ENCODE data around the gene IGFL1. TPM values are rescaled to one million over a fixed set of nuclear protein-coding genes. Genes with fewer than 3 reads are reported as not detected.
"Not testable (repeated sequence)": the region's sequence is repeated elsewhere in the genome, so short reads cannot be mapped to it uniquely, and the experiment has no call there.

Gene IGFL1
- total and polyA plus RNA-seq, 12 donors = not detected

- H3K27me3 ChIP-seq = no peaks in the 10 kb centered on the region
- H3K27ac ChIP-seq = no peak overlapping the region
- no peak overlapping the region for H3K4me3 ChIP-seq
- DNase-seq = peak in 1 of 7 donors; percentile 37
- H3K36me3 ChIP-seq (replicated peaks in 1 of 2) = no peaks in the 10 kb centered on the region
- no peaks in the 10 kb centered on the region for H3K9me3 ChIP-seq (replicated peaks in 1 of 3)
- peaks cover 13 to 16% of the 10 kb centered on the region in 2 donors for H3K4me1 ChIP-seq (replicated peaks in 1 of 2)
- TF ChIP-seq CTCF (IDR thresholded peaks at IDR 0.05) (no peak), POLR2A (IDR thresholded peaks at IDR 0.05) (no peak)
- intact Hi-C loops (cut with DNase I) = no loop called here
- WGBS, 4 donors = 42 to 65% (median 54%) methylated on average over 7 to 9 of the region's 9 CpGs
Observed at GRCh38 chr19:46226438-46226973, 3.0 kb upstream of the IGFL1 start.

- H3K4me3 ChIP-seq = no peak overlapping the region
- H3K36me3 ChIP-seq (replicated peaks in 1 of 2) = no peaks in the 10 kb centered on the region
- no peaks in the 10 kb centered on the region for H3K9me3 ChIP-seq (replicated peaks in 1 of 3)
- no peak overlapping the region for H3K27ac ChIP-seq
- no peaks in the 10 kb centered on the region for H3K4me1 ChIP-seq (replicated peaks in 1 of 2)
- peak in 1 of 7 donors; percentile 36 for DNase-seq
- intact Hi-C loops (cut with DNase I) = no loop called here
- TF ChIP-seq POLR2A (IDR thresholded peaks at IDR 0.05) (no peak), CTCF (IDR thresholded peaks at IDR 0.05) (no peak)
- peaks cover 3% of the 10 kb centered on the region for H3K27me3 ChIP-seq
- WGBS, 4 donors = 67 to 84% (median 79%) methylated on average over 5 to 10 of the region's 10 CpGs
Observed at GRCh38 chr19:46232029-46232428, 2.5 kb downstream of the IGFL1 start.

GRCh38 chr19:46232468-46232867 is 2.9 kb downstream of the IGFL1 start:
- Histone ChIP-seq H3K9me3 (replicated peaks in 1 of 3) (no peaks in the 10 kb centered on the region), H3K27me3 (peaks cover 3% of the 10 kb centered on the region), H3K36me3 (replicated peaks in 1 of 2) (no peaks in the 10 kb centered on the region), H3K27ac (no peak overlapping the region), H3K4me3 (no peak overlapping the region), H3K4me1 (replicated peaks in 1 of 2) (no peaks in the 10 kb centered on the region)
- intact Hi-C loops (cut with DNase I) = no loop called here
- WGBS, 4 donors = 87 to 93% (median 91%) methylated on average over 11 of the region's 11 CpGs; no CpG with 5 or more reads in 1 of the 4 donors
- TF ChIP-seq CTCF (IDR thresholded peaks at IDR 0.05) (no peak), POLR2A (IDR thresholded peaks at IDR 0.05) (no peak)
- peak in 1 of 7 donors; percentile 24 for DNase-seq

GRCh38 chr19:46232938-46233621 is 3.5 kb downstream of the IGFL1 start:
- Histone ChIP-seq H3K4me1 (replicated peaks in 1 of 2) (no peaks in the 10 kb centered on the region), H3K9me3 (replicated peaks in 1 of 3) (no peaks in the 10 kb centered on the region), H3K36me3 (replicated peaks in 1 of 2) (no peaks in the 10 kb centered on the region), H3K27me3 (peaks cover 3% of the 10 kb centered on the region), H3K4me3 (no peak overlapping the region), H3K27ac (no peak overlapping the region)
- DNase-seq = no peak
- 80 to 91% (median 88%) methylated on average over 13 to 20 of the region's 20 CpGs for WGBS, 4 donors
- intact Hi-C loops (cut with DNase I) = no loop called here
- TF ChIP-seq CTCF (IDR thresholded peaks at IDR 0.05) (no peak), POLR2A (IDR thresholded peaks at IDR 0.05) (no peak)

- H3K9me3 ChIP-seq (replicated peaks in 1 of 3); H3K36me3 ChIP-seq (replicated peaks in 1 of 2); H3K27ac ChIP-seq; H3K4me3 ChIP-seq; intact Hi-C loops (cut with DNase I); H3K4me1 ChIP-seq (replicated peaks in 1 of 2); H3K27me3 ChIP-seq: not testable (repeated sequence)
- 60 to 78% (median 71%) methylated on average over 3 to 4 of the region's 4 CpGs for WGBS, 4 donors
- DNase-seq = peak in 1 of 7 donors; percentile 14
Observed at GRCh38 chr19:46233871-46234270, 4.3 kb downstream of the IGFL1 start.

- H3K27ac ChIP-seq; DNase-seq; H3K4me3 ChIP-seq; H3K36me3 ChIP-seq (replicated peaks in 1 of 2); intact Hi-C loops (cut with DNase I); H3K4me1 ChIP-seq (replicated peaks in 1 of 2); H3K9me3 ChIP-seq (replicated peaks in 1 of 3); H3K27me3 ChIP-seq: not testable (repeated sequence)
- WGBS, 4 donors = 87 to 91% (median 88%) methylated on average over 2 of the region's 2 CpGs
Observed at GRCh38 chr19:46238141-46238540, 8.6 kb downstream of the IGFL1 start.
